GM21447 (cell line): ENCODE results near the gene TRIM61.
"Not testable (repeated sequence)": the region's sequence is repeated elsewhere in the genome, so short reads cannot be mapped to it uniquely, and the experiment has no call there.

Source experiments
- ATAC-seq: cut with Tn5 transposase; IDR thresholded peaks from one replicate; pipeline ENCODE4 v1.9.1; 2021; ENCODE audit not compliant: unreplicated experiment

The TRIM61 gene

DNA sequence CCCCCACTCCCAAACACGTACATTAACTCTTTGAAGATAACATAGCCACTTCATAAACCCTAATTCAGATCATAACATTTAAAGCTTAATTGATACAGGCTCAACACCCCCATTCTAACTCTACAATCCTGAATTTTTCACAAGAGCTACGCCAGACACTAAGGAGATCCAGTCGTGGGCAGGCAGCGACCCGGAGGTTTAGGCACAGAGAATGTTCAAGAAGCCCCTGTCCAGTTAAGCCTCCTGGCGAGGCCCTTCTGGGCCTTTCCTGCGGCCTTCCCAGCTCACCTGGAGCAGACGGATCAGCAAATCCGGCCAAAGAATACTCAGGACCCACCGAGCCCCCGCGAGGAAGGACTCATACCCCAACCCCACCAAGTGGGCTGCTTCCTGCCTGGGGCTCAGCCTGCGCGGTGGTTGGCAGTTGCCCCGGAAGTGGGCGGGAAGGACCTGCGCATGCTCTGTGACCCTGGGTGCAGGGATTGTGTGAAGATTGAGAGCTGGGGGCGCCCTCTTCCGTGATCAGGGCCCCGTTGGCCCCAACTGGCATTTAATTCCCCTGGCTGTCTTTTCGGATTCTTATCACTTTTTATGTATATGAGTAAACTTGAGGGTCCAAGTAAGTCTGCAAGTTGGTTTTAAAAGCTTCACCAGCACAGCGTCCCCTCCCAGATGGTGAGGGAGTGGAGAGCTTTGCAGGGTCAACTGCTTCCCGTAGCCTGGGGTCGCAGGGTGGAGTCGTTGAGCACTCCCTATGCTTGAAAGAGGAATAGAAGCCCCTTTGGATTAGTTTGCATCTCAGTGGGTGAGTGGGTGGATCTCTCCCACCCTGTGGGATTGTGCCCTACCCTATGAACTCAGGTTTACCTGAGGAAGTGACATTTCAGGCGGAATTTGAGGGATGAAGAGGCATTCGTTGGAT is at the start of gene TRIM61:
Gene TRIM61, minus strand, starts transcription at position 415 of the 922 bp plus-strand sequence. CDS start 7,655 bp downstream, outside the sequence.
- ATAC-seq = peak; percentile 99

DNA sequence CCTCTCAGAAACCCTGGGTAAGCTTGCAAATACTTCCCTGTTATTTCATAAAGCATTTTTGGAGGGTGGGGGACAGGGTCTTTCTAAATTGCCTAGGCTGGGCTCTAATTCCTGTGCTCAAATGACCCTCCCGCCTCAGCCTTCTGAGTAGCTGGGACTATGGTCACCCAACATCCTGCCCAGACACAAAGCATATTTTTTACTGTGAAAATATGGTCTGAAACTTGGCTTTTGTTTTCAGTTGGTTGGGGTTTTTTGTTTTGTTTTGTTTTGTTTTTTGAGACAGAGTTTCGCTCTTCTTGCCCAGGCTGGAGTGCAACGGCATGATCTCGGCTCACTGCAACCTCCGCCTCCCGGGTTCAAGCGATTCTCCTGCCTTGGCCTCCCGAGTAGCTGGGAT is 48.3 kb upstream of the TRIM61 start:
- not testable (repeated sequence) for ATAC-seq

- not testable (repeated sequence) for ATAC-seq
These were observed 42.5 kb upstream of the TRIM61 start for GRCh38 chr4:165019995-165020394.

DNA sequence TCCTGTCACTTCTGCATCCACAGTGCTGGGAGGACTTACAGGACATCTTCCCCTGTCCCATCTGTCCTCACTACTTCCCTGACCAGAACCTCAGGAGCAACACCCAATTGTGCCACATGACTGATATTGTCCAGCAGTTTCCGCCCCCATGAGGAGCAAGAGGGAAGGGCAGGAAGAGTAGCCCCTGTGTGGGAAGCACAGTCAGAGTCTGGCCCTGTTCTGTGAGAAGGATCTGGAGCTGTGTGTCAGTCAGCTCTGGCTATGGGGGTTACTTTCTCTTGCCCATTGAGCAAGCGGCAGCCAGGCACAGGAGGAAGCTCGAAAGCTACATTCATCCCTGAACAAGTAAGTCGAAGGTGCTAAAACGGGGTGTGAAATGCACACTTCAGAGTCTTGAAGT is 39.5 kb upstream of the TRIM61 start:
- ATAC-seq = no peak

- ATAC-seq = no peak
These were observed 36.2 kb upstream of the TRIM61 start for GRCh38 chr4:165013691-165014090.

DNA sequence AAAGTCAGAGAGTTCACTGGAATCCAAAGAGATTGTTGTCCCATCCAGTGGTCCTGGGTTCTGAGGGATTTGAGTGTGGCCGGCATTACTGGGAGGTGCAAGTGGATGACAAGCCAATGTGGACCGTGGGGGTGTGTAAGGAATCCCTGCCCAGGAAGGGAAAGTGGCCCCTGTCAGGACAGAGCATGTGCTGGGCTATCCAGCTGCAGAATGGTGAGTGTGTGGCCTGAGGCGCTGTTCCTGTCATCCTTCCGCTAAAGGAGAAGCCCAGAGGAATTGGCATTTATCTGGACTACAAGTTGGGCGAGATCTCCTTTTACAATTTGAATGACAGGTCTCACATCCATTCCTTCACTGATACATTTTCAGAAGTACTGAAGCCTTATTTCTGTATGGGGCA is 33.9 kb upstream of the TRIM61 start:
- ATAC-seq = no peak

- no peak for ATAC-seq
These were observed 33.5 kb upstream of the TRIM61 start for GRCh38 chr4:165010991-165011390.

GRCh38 chr4:165010487-165010886 is 33.0 kb upstream of the TRIM61 start:
- no peak for ATAC-seq

DNA sequence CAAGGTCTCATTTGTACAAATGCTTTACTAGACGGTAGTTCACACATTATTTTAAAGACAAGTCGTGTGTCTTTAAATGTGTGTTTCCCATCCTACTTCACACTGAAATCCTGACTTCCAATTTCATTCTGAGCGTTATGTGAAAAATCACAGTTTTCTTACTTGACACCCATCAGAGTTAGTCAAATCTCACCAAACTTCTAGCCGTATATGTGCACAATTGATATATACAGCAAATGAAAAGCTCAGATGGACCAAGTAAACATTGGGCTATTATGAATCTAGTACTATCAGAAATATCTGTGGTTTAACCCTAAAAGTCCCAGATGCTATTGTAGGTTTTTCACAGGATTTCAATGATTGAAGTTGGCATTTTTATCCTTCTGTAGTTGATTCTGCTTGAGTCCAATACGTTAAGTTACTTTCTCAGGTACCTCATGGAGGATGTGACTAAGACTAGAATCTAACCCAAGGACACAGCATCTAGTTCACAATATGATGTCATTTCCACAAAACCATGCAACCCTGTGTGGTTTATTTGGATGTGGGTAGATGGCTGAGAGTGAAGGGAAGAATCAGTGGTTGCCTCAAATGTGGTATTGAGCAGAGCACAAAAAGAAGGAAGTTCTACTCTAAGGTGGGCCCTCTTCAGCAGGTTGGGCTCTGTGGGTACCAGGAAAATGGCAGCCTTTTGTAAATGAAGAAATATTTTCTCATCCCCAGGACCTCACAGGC is 32.2 kb upstream of the TRIM61 start:
- ATAC-seq = peak; percentile 52

DNA sequence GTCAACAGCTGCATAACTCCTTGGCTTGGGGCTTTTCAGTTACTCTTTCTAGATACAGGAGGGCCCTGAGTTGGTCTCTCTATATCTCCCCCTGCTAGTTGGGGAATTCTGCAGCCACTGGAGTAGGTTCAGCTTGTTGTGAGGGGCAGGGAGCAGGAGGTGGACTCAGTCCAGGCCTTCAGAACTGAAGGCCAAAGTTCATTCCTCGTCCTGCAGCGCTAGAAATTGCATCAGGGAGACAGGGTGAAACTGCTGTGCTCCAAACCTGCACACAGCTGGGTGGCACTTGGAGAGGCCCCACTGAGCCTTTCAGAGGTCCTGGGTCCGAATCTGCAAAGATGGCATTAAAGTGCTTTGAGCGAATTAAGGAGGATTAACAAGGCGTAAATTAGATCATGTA is 29.4 kb upstream of the TRIM61 start:
- no peak for ATAC-seq

- no peak for ATAC-seq
These were observed 29.0 kb upstream of the TRIM61 start for GRCh38 chr4:165006456-165006855.

DNA sequence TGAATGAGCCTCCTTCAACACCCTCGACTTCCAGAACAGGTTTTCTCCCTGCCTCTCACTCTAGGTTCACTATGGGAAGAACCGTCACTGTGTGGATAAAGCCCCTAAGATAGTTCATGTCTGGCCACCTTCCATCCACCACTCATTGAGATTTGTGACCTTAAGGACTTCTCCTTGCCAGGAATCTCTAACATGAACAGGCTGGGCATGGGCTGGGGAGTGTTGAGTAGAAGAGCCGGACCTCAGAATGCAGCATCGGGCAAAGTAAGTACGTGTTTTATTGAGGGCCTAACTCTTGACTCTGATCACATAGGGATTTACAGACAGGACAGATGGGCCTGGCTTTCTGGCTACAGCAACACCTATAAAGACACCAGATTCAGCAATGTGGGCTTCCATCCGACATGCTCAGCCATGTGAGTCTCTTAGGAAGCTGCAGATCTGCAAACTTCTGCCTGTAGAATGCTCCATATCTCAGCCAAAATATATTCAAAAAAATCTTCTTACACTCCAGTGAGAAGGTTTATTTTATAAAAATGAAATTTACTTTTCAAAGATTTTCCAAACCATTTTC is 28.0 kb upstream of the TRIM61 start:
- ATAC-seq = no peak

- ATAC-seq = not testable (repeated sequence)
These were observed 24.5 kb upstream of the TRIM61 start for GRCh38 chr4:165001957-165002356.

DNA sequence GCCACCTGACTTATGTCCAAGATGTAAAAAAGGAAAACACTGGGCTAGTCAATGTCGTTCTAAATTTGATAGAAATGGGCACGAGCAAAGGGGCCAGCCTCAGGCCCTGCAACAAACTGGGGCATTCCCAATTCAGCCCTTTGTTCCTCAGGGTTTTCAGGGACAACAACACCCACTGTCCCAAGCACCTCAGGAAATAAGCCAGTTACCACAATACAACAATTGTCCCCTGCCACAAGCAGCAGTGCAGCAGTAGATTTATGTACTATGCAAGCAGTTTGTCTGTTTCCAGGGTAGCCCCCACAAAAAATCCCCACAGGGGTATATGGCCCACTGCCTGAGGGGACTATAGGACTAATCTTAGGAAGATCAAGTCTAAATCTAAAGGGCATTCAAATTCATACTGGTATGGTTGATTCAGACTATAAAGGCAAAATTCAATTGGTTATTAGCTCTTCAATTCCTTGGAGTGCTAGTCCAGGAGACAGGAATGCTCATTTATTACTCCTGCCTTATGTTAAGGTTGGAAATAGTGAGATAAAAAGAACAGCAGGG is 21.1 kb upstream of the TRIM61 start:
- ATAC-seq = not testable (repeated sequence)

GRCh38 chr4:164997941-164998340 is 20.5 kb upstream of the TRIM61 start:
- no peak for ATAC-seq

DNA sequence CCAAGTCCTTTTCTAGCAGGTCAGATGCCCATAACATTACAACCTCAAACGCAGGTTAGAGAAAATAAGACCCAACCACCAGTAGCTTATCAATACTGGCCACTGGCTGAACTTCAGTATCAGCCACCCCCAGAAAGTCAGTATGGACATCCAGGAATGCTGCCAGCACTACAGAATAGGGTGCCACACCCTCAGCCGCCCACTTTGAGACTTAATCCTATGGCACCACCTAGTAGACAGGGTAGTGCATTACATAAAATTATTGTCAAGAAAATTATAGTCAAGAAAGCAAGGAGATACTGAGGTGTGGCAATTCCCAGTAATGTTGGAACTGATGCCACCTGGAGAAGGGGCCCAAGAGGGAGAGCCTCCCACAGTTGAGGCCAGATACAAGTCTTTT is 19.9 kb upstream of the TRIM61 start:
- ATAC-seq = no peak

- ATAC-seq = not testable (repeated sequence)
These were observed 18.7 kb upstream of the TRIM61 start for GRCh38 chr4:164996123-164996522.

DNA sequence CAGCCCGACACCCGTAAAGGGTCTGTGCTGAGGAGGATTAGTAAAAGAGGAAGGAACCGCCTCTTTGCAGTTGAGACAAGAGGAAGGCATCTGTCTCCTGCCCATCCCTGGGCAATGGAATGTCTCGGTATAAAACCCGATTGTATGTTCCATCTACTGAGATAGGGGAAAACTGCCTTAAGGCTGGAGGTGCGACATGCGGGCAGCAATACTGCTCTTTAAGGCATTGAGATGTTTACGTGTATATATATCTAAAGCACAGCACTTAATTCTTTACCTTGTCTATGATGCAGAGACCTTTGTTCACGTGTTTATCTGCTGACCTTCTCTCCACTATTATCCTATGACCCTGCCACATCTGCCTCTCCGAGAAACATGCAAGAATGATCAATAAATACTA is 13.3 kb upstream of the TRIM61 start:
- ATAC-seq = not testable (repeated sequence)

- ATAC-seq = no peak
These were observed 12.0 kb upstream of the TRIM61 start for GRCh38 chr4:164989471-164989870.

DNA sequence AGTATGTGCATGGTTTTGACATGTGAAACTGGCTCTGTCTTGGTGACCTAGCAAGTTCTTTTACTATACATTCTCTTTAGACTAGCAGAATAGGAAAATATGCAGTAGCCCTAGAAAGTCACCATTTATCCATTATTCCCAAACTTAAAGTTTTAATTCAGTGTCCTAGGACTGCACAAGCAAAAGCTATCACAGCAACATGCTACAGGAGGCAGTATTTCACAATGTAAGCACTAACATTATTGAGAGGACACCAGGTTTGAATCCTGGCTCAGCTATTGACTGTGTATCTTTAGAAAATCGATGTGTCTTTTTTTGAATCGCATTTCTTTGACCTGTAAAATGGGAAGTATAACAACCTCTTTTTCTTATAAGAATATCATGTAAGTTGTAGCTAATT is 5.5 kb downstream of the TRIM61 start:
- not testable (repeated sequence) for ATAC-seq

DNA sequence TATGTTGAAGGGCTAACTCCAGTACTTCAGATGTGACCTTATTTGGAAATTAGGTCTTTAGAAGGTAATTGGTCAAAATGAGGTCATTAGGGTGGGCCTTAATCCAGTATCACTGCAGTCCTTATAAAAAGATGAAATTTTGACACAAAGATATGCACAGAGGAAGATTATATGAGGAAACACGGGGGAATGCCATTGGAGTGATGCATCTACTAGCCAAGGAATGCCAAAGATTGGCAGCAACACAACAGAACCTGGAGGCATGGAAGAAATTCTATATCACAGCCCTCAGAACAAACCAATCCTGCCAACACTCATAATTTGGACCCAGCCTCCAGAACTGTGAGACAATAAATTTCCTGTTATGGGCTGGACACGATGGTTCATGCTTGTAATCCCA is 17.6 kb downstream of the TRIM61 start:
- no peak for ATAC-seq
